ENCODE data around the gene NME1.

NME1 gene

DNA sequence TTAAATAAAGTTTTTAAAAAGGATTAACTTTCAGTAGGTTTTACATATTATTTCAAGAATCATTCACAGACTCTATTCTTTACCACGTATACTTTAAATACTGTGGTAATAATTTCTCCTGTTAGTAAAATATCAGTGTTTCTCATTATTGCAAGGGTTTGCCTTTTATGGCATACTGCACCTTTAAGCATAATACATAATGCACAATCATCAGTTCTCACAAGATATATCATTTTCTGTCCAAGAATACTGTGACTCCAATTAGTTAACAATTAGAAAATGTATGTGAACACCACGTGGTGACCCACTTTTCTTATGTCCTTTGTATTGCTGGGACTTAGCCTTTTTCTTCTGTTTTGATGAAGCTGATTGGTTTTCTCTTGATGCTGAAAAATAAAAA lies 38.5 kb downstream of the NME1 start:
- DNase-seq (ENCODE audit: low spot score) = no peak

DNA sequence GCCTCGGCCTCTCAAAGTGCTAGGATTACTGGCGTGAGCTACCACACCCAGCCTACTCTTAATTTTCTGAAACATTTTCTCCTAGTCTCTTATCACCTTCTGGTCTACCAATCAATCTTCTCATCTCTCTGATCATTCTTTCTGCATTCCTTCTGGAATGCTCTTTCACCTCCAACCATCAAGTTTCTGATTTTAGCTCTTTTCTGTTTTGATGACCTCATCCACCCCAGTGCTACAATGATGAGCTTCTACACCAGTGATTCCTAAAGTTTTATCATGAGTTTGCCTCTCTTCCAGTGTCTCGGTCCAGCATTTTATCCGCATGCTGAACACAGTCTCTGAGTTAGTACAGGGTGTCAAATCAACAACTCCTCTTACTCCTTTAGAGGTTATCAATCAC lies 44.4 kb downstream of the NME1 start:
- no peak for DNase-seq (ENCODE audit: low spot score)

DNA sequence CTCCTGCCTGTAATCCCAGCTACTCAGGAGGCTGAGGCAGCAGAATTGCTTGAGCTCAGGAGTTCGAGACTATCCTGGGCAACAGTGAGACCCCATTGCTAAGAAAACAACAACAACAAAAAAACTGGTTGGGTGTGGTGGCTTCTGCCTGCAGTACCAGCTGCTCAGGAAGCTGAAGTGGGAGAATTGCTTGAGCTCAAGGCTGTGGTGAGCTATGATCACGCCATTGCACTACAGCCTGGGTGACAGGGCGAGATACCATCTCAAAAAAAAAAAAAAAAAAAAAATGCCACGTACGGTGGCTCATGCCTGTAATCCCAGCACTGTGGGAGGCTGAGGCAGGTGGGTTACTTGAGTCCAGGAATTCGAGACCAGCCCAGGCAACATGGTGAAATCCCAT lies 46.9 kb downstream of the NME1 start:
- no peak for DNase-seq (ENCODE audit: low spot score)

DNA sequence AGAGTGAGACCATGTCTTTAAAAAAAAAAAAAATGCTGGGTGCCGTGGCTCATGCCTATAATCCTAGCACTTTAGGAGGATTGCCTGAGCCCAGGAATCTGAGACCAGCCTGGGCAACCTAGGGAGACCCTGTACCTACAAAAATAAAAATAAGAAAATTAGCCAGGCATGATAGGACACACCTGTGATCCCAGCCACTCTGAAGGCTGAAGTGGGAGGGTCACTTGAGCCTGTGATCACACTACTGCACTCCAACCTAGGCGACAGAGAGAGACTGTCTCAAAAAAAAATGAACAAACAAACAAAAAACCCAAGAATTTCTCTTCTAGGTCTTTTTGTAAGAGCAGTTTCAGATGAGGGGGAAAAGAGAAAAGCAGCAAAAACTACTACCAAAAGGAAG lies 47.5 kb downstream of the NME1 start:
- no peak for DNase-seq (ENCODE audit: low spot score)

DNA sequence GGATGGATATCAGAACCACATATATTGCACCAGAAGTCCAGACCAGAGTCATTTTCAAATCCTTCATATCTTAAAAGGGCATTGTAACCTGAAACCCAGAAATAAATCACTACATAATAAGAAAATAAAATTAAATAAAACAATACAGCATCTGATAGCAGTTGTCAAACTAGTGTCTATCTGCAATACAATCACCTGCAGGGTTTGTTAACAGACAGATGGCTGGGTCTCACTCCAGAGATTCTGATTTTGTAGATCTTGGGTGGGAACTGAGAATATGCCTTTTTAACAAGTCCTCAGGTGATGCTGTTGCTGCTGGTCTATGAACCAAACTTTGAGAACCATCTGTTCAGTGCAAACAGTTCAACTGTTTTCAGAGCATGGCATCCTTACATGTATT lies 50.5 kb downstream of the NME1 start:
- no peak for DNase-seq (ENCODE audit: low spot score)
